HG03460 (cell line): ENCODE measurements around the gene TBC1D3.
"Not testable (repeated sequence)": the region's sequence is repeated elsewhere in the genome, so short reads cannot be mapped to it uniquely, and the experiment has no call there.

Experiments used
- ATAC-seq: cut with Tn5 transposase; IDR thresholded peaks from one replicate; pipeline ENCODE4 v1.9.1; 2021; ENCODE audit not compliant: unreplicated experiment

TBC1D3 gene

DNA sequence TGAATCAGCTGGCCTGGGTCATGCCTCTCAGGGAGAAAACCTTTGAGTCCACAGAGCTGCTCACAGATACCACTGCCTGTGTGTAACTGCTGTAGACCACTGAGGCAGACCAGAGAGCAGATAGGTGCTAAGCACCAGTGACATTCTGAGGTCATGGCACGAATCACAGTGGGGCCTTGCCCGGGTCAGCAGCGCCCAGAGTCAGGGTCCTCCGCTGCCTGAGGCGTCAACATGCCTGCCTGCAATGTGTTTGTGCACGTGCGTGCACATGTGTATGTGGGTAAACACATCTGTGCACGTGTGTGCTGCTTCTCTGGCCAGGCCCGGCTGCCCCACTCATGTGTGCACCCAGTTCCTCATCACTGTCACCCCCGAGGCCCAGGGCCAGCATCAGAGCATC, at the start of gene TBC1D3:
Gene TBC1D3 (minus strand): TSS at position 101 of the 400 bp plus-strand sequence. CDS start 1,526 bp downstream, outside the sequence.
- ATAC-seq: not testable (repeated sequence)

DNA sequence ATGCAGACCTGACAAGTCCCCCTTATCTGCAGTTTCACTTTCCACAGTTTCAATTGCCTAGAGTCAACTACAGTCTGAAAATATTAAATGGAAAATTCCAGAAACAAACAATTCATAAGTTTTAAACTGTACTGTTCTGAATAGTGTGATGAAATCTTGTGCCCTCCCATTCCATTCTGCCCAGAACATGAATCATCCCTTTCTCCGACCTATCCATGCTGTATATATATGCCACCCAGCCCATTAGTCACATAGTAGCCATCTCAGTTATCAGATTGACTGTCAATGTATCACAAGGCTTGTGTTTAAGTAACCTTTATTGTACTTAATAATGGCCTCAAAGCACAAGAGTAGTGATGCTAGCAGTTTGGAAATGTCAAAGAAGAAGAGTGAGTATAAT, 40.4 kb upstream of the TBC1D3 start:
- ATAC-seq: not testable (repeated sequence)

DNA sequence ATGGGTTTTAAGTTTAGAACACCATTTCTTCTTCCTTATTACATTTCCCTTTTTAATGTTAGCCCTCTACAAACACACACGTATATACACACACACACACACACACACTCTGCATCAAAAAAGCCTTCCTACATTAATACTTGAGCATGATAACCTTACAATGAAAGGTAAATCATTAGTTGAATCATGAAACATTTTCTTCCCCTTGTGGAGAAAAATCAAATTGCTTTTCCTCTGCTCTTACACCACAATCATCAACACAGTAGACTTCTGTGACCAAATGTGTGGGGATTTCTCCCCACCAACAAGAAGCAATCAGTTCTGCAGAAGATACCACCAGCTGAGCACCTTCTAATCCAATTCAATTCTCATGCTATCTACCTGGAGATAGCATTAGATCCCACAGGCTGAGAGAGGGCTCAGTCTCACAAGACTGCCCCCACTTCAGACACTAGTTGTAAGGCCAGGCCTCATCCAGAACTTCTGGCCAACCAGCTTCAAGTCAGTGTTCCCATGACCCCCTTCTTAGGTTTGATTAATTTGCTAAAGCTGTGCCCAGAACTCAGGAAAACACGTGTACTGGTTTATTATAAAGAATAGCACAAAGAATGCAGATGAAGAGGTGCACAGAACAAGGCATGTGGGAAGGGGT, 33.6 kb upstream of the TBC1D3 start:
- ATAC-seq: not testable (repeated sequence)

DNA sequence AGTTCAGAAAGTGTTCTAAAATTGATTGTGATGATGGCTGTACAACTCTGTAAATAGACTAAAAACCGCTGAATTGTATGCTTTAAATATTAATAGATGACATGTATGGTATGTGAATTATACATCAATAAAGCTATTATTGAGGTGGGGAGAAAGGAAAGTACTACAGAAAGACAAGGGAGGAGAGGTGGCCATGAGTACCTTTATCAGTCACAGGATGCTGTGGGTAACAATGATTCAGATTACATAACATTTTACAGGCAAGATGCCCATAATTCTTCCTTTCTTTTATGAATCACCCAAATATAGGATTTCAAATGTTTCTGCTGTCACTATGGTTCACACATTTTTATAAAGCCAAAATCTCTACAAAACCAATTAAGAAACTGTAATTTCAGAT, 28.5 kb upstream of the TBC1D3 start:
- ATAC-seq: not testable (repeated sequence)

DNA sequence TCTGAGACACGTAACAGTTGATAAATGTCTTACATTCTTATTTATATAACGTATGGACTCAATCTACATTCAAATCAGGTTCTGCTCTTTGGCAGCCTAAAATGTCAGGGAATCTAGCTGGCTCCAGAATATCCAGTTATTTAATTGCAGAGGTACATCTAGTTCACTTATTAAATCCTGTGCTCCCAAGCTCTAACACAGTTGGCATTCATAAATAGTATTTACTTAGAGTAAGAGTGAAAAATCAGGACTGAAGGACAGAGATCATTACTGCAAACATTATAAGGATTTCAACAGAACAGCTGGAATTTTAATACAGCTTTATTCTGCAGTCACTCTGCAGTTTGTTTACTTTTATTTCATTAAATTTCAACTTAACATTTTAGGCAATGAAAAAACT, 7.9 kb upstream of the TBC1D3 start:
- not testable (repeated sequence) for ATAC-seq

DNA sequence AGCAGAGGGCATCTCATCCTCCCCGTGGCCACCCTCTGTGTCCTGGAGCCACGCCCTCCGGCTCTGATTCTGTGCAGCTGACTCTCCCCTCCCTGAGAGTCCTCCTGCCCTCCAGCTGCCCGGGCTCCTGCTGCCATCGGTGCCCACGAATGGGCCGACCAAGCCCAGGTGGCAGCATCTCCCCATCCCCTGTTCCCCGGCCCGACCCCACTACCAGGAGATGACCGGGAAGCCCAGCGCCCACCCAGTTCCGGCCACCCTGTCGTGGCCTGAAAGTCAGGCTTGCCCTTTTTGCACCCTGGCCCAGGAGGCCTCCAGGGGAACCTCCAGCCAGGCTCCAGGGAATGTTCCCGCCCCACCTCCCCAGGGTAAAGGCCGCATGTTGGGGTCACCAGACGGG, 57.5 kb downstream of the TBC1D3 start:
- not testable (repeated sequence) for ATAC-seq
